Measurements from ENCODE around the gene VSIR. TPM values are rescaled to one million over a fixed set of nuclear protein-coding genes. Genes with fewer than 3 reads are reported as not detected.

The VSIR gene
- total RNA-seq, 1 experiment from 2014 or later: 18.5 TPM

DNA sequence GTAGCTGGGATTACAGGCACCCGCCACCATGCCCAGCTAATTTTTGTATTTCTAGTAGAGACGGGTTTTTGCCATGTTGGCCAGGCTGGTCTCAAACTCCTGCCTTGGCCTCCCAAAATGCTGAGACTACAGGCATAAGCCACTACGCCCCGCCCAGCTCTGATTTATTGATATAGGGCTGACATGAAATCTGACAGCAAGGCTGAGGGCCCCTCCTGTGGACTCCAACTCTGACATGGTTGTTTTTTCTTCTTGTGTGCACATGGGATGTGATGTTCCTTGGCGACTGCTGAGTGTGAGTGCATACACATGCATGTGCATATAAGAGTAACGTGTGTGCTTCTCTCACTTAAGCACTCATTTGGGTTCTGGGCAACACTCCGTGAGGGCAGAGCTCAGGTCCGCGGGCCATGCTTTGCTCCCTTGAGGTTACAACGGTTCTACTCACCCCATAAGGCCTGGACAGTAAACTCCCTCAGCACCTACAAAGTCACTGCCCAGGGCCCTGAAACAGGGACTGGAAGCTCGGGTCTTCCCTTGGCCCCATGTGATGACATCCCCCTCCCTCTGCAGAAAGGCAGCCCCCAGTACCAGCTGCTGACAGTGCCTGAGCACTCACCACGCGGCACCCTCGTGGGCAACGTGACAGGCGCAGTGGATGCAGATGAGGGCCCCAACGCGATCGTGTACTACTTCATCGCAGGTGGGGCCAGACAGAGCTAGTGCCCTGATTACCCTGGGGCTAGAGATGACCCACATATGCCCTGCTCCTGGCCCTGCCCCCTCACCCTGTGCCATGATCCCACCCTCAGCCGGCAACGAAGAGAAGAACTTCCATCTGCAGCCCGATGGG lies 33.6 kb upstream of the VSIR start:
- no peaks in the 10 kb centered on the region for H3K9me2 ChIP-seq (ENCODE audit: insufficient read depth)
- ChIA-PET CTCF (interaction anchor here (0.6 kb wide), 1 partner anchor 14 kb away, joined by 3 read pairs; no protein-coding TSS in a partner anchor), RAD21 (ENCODE audit: low non-redundant PET in 1 of 2, low total read pairs in 2 of 2, uncharacterized antibody in 2 of 2, unreplicated experiment in 2 of 2) (no interaction called here), POLR2A (interaction anchor here (0.9 kb wide), 1 partner anchor 44 kb away, joined by 3 read pairs; the partner anchor contains the start of gene PSAP)
- TF ChIP-seq ZFX (IDR thresholded peaks at IDR 0.05) (no peak), FOSL1 (IDR thresholded peaks at IDR 0.05; ENCODE audit: low read depth) (no peak), SIN3A (IDR thresholded peaks at IDR 0.05; ENCODE audit: low read depth) (no peak), ZNF274 (IDR thresholded peaks at IDR 0.05; ENCODE audit: low read depth, low read length) (no peak), EZH2phosphoT487 (IDR thresholded peaks at IDR 0.05; ENCODE audit: borderline replicate concordance) (no peak), EGR1 (IDR thresholded peaks at IDR 0.05; ENCODE audit: low read depth) (no peak), ELF1 (IDR thresholded peaks at IDR 0.05; ENCODE audit: borderline replicate concordance, low read depth) (no peak), EZH2 (IDR thresholded peaks at IDR 0.05) (no peak), JUND (IDR thresholded peaks at IDR 0.05) (no peak)
- TF ChIP-seq, protein P1, sequence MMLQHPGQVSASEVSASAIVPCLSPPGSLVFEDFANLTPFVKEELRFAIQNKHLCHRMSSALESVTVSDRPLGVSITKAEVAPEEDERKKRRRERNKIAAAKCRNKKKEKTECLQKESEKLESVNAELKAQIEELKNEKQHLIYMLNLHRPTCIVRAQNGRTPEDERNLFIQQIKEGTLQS (IDR thresholded peaks at IDR 0.05): no peak
- BruUV-seq (replicated peaks): no TSS peak
- no peak overlapping the region for H2AFZ ChIP-seq (ENCODE audit: low read depth, low read length, poor library complexity, severe bottlenecking)
- no peak overlapping the region for H3K9ac ChIP-seq (ENCODE audit: low read length)
- no peak overlapping the region for H3K4me3 ChIP-seq (replicated peaks in 1 of 2; ENCODE audit: low read depth in 1 of 2, low read length in 2 of 2)
- no peak overlapping the region for H3K4me2 ChIP-seq (ENCODE audit: low read length)
- H3K9me3 ChIP-seq (ENCODE audit: control insufficient read depth in 1 of 2, insufficient read depth in 1 of 2, low read depth in 1 of 2, low read length in 2 of 2): no peaks in the 10 kb centered on the region
- H3K27ac ChIP-seq (ENCODE audit: low read depth, low read length): no peak overlapping the region
- no peak for DNase-seq (ENCODE audit: low read depth, low spot score)
- H3K36me3 ChIP-seq (ENCODE audit: control insufficient read depth in 1 of 2, insufficient read depth in 2 of 2, low read length in 2 of 2): no peaks in the 10 kb centered on the region
- H3K79me2 ChIP-seq (ENCODE audit: insufficient read depth, low read length): no peaks in the 10 kb centered on the region
- no peaks in the 10 kb centered on the region for H4K20me1 ChIP-seq (ENCODE audit: insufficient read depth)
- peaks cover 3 to 11% of the 10 kb centered on the region in 2 experiments; a peak in 3 of 4 replicates for H3K4me1 ChIP-seq (ENCODE audit: control insufficient read depth in 1 of 2, insufficient read depth in 2 of 2, low read length in 2 of 2)
- no peaks in the 10 kb centered on the region for H3K27me3 ChIP-seq (ENCODE audit: insufficient read depth, low read length)
- intact Hi-C loops (cut with micrococcal nuclease): no loop called here
- ATAC-seq: no peak

All from HCT116 (cell line).